ENCODE results near the gene ASPM.

Gene ASPM

DNA sequence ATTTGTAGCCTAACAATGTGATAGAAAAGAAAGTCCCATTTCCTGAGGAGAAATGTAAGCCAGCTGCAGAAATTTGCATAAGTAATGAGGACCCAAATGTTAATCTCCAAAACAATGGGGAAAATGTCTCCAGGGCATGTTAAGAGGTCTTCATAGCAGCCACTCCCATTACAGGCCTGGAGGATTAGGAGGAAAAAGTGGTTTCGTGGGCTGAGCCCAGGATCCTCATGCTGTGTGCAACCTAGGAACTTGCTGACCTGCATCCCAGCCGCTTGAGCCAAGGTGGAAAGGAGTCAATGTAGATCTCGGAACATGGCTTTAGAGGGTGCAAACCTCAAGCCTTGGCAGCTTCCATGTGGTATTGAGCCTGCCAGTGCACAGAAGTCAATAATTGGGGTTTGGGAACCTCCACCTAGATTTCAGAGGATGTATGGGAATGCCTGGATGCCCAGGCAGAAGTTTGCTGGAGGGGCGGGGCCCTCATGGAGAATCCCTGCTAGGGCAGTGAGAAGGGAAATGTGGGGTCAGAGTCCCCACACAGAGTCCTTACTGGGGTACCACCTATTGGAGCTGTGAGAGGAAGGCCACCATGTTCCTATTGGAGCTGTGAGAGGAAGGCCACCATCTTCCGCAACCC is 65.2 kb downstream of the ASPM start:
- no peak overlapping the region for H3K4me3 Mint-ChIP-seq
- no peak overlapping the region for H3K27ac Mint-ChIP-seq
- peaks cover 4 to 6% of the 10 kb centered on the region in 2 donors for H3K36me3 Mint-ChIP-seq

DNA sequence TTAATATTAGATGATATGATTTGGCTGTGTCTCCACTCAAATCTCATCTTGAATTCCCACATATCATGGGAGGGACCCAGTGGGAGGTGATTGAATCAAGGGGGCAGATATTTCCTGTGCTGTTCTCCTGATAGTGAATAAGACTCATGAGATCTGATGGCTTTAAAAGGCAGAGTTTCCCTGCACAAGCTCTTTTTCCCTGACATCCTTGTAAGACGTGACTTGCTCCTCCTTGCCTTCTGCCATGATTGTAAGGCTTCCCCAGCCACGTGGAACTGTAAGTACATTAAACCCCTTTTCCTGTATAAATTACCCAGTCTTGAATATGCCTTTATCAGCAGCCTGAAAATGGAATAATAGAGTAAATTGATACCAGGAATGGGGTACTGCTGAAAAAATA is 66.1 kb downstream of the ASPM start:
- ATAC-seq (replicated peaks), result no peak
- Mint-ChIP-seq H3K4me3 (no peak overlapping the region), H3K27ac (no peak overlapping the region), H3K9me3 (peaks cover 13 to 20% of the 10 kb centered on the region in 2 donors), H3K27me3 (no peaks in the 10 kb centered on the region), H3K36me3 (peaks cover 4 to 6% of the 10 kb centered on the region in 2 donors), H3K4me1 (no peaks in the 10 kb centered on the region)
- no peak for DNase-seq

More for the DNA sequence above, 65.2 kb downstream of the ASPM start:
- ATAC-seq (replicated peaks) (no peak), DNase-seq (no peak)
- H3K27me3 Mint-ChIP-seq, result no peaks in the 10 kb centered on the region
- peaks cover 13 to 17% of the 10 kb centered on the region in 2 donors for H3K9me3 Mint-ChIP-seq
- no peaks in the 10 kb centered on the region for H3K4me1 Mint-ChIP-seq

DNA sequence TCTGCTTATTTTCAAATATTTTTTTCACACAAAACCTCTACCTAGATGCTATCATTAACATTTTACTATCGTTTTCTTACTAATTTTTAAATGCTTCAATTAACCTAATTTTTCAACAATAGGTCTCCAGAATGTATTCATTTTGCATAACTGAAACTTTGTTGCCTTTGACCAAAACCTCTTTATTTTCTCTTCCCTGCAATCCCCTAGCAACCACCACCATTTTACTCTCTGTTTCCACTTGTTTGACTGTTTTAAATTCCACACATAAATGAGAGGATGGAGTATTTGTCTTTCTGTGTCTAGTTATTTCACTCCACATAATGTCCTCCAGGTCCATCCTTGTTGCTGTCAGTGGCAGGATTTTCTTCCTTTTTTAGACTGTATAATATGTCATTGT is 69.9 kb downstream of the ASPM start:
- peaks cover 8 to 19% of the 10 kb centered on the region in 2 donors for H3K9me3 Mint-ChIP-seq
- H3K36me3 Mint-ChIP-seq, result peaks cover 3 to 6% of the 10 kb centered on the region in 2 donors
- no peaks in the 10 kb centered on the region for H3K27me3 Mint-ChIP-seq
- DNase-seq, result no peak
- H3K27ac Mint-ChIP-seq, result no peak overlapping the region
- no peak overlapping the region for H3K4me3 Mint-ChIP-seq
- no peaks in the 10 kb centered on the region for H3K4me1 Mint-ChIP-seq
- ATAC-seq (replicated peaks), result no peak

DNA sequence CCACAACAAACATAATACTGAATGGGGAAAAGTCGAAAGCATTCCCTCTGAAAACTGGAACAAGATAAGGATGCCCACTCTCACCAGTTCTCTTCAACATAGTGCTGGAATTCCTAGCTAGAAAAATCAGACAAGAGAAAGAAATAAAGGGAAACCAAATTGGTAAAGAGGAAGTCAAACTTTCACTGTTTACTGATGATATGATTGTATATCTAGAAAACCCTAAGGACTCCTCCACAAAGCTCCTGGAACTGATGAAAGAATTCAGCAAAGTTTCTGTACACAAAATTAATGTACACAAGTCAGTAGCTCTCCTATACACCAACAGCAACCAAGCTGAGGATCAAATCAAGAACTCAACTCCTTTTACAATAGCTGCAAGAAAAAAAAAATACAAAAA is 72.5 kb downstream of the ASPM start:
- Mint-ChIP-seq H3K27me3 (no peaks in the 10 kb centered on the region), H3K36me3 (no peaks in the 10 kb centered on the region), H3K27ac (no peak overlapping the region), H3K9me3 (peaks cover 0 to 13% of the 10 kb centered on the region in 2 donors), H3K4me3 (no peak overlapping the region), H3K4me1 (no peaks in the 10 kb centered on the region)
- ATAC-seq (replicated peaks), result no peak
- DNase-seq, result no peak

DNA sequence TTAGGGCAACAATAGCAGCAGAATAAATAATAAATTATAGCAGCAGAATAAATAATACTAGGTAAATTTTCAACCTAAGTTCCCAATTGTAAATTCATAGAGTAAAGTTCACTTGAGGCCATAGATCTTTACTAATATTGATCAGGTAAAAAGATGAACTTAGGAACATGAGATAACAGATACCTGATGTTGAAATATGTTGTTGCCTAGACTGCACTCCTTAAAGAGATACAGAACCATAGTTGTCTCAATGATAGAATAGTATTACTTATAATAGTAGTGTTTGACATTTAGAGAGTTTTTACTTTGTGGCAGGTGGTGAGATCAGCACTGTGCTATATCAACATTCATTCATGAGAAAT is 79.0 kb downstream of the ASPM start:
- Mint-ChIP-seq H3K27me3 (no peaks in the 10 kb centered on the region), H3K9me3 (peaks cover 0 to 7% of the 10 kb centered on the region in 2 donors), H3K36me3 (no peaks in the 10 kb centered on the region), H3K27ac (no peak overlapping the region), H3K4me3 (no peak overlapping the region), H3K4me1 (no peaks in the 10 kb centered on the region)
- no peak for DNase-seq
- no peak for ATAC-seq (replicated peaks)

DNA sequence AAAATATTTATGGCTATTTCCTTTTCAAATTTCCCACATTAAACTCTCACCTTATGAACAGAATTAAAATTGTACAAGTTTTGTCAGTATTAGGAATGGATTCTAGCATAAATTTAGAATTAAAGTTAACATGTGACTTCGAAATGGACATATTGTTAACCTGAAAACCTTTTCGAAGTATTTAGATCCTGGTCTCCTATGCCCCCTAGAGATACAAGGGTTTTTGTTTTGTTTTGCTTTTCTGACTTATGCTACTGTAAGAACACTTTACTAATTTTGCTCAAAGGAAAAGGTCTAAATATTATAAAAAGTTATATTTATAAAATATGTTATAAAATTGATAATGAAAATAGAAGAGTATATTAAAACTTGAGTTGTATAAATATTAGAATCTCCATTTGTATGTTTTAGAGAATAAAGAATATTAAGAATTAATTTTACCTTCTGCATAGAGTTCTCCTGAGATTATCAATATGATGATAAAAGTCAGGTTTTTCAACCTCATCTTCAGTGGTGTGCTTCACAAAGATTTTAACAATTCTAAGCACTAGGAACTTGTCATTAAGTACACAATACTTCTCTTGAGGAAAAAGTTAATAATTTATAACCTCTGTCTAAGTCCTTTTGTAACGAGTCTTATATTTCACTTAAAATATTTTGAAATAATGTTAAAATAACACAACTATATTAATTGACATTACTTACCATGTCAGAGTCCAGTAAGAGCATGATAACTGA is 79.6 kb downstream of the ASPM start, which contains the start of gene F13B:
TSS of gene F13B (minus strand) at position 542 of the 738 bp plus-strand sequence. CDS start at position 505, 37 bp downstream.
- H3K4me3 Mint-ChIP-seq, result no peak within 1 kb of the TSS
- no peak for ATAC-seq (replicated peaks)
- H3K36me3 Mint-ChIP-seq, result no peaks in the 10 kb centered on the region
- no peaks in the 10 kb centered on the region for H3K27me3 Mint-ChIP-seq
- no peak for DNase-seq
- H3K4me1 Mint-ChIP-seq, result no peaks in the 10 kb centered on the region
- H3K9me3 Mint-ChIP-seq, result peaks cover 0 to 7% of the 10 kb centered on the region in 2 donors
- no peak within 1 kb of the TSS for H3K27ac Mint-ChIP-seq

DNA sequence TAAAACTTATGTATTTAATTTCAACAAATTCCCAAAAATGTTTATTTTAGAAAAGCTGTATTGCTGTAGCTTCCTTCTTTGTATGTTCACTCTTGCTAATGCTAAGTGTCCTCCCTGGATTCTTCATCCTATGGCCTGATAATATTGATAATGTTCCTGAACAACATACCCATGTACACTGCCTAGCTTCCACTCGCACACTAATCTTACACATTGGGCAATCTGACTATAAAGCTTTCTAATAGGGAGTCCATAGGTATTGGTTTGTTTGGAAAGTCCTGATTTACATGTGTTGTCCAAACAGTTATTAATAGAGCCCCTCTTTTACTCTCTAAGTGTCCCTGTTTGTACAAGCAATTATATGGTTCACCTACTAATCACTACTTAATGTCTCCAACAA is 80.2 kb downstream of the ASPM start:
- no peak overlapping the region for H3K27ac Mint-ChIP-seq
- no peak for ATAC-seq (replicated peaks)
- no peak for DNase-seq
- H3K4me1 Mint-ChIP-seq, result no peaks in the 10 kb centered on the region
- H3K9me3 Mint-ChIP-seq, result peaks cover 0 to 7% of the 10 kb centered on the region in 2 donors
- H3K27me3 Mint-ChIP-seq, result no peaks in the 10 kb centered on the region
- no peak overlapping the region for H3K4me3 Mint-ChIP-seq
- H3K36me3 Mint-ChIP-seq, result no peaks in the 10 kb centered on the region

DNA sequence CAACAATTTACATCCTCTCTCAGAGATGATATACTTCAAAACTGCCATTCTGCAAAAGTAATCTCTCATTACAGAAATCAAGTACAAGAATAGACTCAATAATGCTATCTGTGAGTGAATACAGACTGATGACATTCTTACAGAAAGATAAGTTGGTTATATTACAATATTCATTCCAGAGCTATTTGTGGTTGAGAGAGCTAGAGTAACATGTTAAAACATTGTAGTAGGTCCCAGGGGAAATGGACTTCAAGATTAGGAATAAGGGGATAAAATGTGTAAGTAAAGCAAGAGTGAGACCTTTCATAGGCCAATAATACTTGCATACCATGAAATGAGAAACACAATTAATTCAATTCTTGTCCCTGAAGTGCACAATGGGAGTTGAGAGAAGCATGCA is 80.9 kb downstream of the ASPM start:
- DNase-seq (no peak), ATAC-seq (replicated peaks) (no peak)
- Mint-ChIP-seq H3K27ac (no peak overlapping the region), H3K4me3 (no peak overlapping the region), H3K36me3 (no peaks in the 10 kb centered on the region), H3K4me1 (no peaks in the 10 kb centered on the region), H3K27me3 (no peaks in the 10 kb centered on the region), H3K9me3 (peaks cover 0 to 7% of the 10 kb centered on the region in 2 donors)

DNA sequence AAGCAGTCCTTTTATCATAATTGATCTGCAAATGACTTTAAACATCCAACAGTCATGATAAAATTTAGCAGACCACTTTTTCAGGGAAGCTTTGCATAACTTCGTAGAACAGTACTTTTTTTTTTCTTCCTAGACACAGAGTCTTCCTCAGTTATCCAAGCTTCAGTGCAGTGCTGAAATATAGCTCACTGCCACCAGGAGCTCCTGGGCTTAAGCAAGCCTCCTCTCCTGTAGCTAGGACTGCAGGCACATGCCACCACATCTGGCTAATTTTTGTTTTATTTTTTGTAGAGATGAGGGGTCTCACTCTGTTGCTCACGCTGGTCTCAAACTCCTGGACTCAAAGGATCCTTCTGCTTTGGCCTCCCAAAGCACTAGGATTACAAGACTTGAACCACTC is 83.3 kb downstream of the ASPM start:
- DNase-seq (no peak), ATAC-seq (replicated peaks) (no peak)
- H3K27me3 Mint-ChIP-seq, result peaks cover 0 to 8% of the 10 kb centered on the region in 2 donors
- H3K9me3 Mint-ChIP-seq, result no peaks in the 10 kb centered on the region
- H3K36me3 Mint-ChIP-seq, result no peaks in the 10 kb centered on the region
- no peak overlapping the region for H3K4me3 Mint-ChIP-seq
- no peak overlapping the region for H3K27ac Mint-ChIP-seq
- no peaks in the 10 kb centered on the region for H3K4me1 Mint-ChIP-seq

DNA sequence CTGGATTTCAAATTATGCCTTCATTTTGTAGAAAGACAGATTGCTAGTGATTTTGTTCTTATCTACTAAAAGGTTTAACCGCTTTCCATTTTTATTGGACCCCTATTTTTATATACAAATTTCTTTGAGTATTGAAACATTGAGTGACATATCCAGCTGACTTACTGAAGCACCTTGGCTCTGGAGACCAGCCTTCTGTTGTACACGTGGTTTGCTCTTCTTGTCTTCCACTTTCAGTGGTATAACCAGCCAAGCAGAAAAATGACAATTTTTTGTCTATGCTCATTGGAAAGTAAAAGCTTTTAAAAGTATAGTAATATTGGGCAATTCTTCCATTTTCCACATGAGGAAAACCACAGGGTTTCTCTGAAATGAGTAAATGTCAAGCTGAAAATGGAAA is 83.8 kb downstream of the ASPM start:
- H3K36me3 Mint-ChIP-seq, result no peaks in the 10 kb centered on the region
- no peaks in the 10 kb centered on the region for H3K9me3 Mint-ChIP-seq
- no peak overlapping the region for H3K27ac Mint-ChIP-seq
- no peak for DNase-seq
- peak; percentile 46 to 72 for ATAC-seq (replicated peaks)
- no peaks in the 10 kb centered on the region for H3K4me1 Mint-ChIP-seq
- peaks cover 0 to 10% of the 10 kb centered on the region in 2 donors for H3K27me3 Mint-ChIP-seq
- H3K4me3 Mint-ChIP-seq, result no peak overlapping the region

DNA sequence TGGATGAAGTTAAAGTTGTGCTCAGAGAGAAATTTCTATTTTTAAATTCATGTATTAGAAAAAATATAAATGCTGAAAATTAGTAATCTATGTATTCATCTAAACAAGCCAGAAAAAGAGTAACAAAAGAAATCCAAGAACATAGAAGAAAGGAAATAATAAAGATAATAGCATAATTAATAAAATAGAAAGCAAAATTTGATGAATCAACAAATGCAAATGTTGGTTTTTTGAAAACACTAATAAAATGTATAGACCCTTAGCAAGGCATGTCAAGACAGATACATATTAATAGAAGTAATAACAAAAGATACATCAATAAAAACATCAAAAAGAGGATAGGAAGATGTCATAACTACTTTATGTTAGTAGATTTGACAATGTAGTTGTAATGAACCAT is 97.4 kb downstream of the ASPM start:
- DNase-seq, result no peak
- Mint-ChIP-seq H3K4me1 (no peaks in the 10 kb centered on the region), H3K27ac (no peak overlapping the region), H3K9me3 (peaks cover 0 to 13% of the 10 kb centered on the region in 2 donors), H3K4me3 (no peak overlapping the region), H3K36me3 (no peaks in the 10 kb centered on the region), H3K27me3 (no peaks in the 10 kb centered on the region)
- no peak for ATAC-seq (replicated peaks)

DNA sequence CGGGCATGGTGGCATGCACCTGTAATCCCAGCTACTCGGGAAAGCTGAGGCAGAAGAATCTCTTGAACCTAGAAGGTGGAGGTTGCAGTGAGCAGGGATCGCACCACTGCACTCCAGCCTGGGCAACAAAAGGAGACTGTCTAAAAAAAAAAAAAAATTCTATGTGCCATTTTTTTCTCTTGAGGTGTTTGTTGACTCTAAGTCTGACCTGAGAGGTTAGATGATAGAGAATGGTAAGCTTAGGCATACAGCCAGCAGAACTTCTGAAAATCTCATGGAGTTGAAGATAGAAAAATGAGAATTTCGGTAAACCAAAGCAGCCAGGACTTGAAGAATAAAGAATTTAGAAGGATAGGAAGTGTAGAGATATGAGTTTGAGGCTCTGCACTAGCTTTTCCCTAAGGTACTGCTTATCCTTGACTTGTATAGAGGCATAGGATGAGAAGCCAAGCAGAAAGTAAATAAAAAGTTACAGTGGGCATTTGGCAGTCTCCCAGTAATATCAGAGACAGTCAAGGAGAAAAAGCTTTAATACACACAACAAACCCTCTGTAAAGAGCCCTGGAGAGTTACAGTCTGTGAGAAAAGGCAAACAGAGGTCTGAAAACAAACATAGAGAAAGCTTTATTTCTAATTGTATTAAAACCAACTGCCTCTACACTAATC is 103.7 kb downstream of the ASPM start:
- H3K27me3 Mint-ChIP-seq, result no peaks in the 10 kb centered on the region
- DNase-seq (no peak), ATAC-seq (replicated peaks) (no peak)
- peaks cover 0 to 11% of the 10 kb centered on the region in 2 donors for H3K9me3 Mint-ChIP-seq
- no peaks in the 10 kb centered on the region for H3K36me3 Mint-ChIP-seq
- no peak overlapping the region for H3K4me3 Mint-ChIP-seq
- no peak overlapping the region for H3K27ac Mint-ChIP-seq
- no peaks in the 10 kb centered on the region for H3K4me1 Mint-ChIP-seq

DNA sequence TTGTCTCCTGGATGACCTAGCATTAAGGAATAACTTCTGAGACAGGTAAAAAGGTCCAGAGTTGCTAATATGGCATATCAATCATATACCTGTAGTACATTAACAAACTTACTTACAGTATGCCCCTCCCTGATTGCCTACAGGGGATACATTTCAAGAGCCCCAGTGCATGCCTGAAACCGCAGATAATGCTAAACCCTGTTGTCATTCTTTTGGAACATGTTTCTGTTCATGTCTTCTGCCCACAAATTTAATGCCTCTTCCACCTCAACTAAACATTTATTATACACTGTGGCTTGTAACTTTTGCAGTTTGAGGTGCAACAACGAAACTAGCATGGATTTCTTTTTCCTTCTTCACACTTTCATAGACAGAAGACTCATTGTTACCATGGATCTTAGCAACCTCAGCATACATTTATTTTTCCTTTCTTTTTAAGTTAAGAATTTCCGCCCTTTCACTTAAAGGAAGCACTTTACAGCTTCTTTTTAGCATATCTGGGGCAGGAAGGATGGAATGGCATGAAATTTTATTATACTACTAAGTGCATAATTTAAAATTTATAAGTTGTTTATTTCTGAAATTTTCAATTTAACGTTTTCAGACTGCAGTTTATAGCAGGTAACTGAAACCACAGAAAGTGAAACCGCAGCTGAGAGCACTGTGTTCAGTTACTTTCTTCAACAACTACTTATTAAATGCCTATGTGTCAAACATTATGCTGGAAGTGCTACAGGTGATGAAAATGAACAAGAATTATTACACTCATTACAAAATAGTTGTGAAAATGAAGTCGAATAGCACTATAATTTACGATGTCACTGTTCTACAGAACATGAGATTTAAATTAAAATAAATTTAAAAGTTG is 104.7 kb downstream of the ASPM start:
- Mint-ChIP-seq H3K4me1 (no peaks in the 10 kb centered on the region), H3K27ac (no peak overlapping the region)
- no peak for ATAC-seq (replicated peaks)

DNA sequence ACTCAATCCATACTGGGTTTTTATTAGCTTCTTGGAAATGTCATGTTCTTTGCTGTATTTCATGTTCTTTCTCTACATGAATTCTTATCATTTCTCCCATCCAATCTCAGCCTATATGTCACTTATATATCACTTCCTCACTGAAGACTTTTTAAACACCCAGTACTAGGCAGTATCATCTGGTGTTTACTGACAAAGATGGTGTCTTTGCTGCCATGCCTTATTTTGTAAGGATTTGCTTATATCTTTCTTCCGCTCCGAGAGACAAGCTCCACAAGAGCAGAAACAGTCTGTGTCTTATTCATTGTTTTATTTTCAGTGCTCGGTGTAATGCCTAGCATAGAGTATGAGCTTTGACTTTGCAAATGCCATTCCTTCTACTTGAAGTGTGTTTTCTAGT is 109.6 kb downstream of the ASPM start:
- no peak overlapping the region for H3K27ac Mint-ChIP-seq
- ATAC-seq (replicated peaks) (no peak), DNase-seq (no peak)
- H3K4me1 Mint-ChIP-seq, result no peaks in the 10 kb centered on the region
- no peak overlapping the region for H3K4me3 Mint-ChIP-seq
- no peaks in the 10 kb centered on the region for H3K27me3 Mint-ChIP-seq
- H3K36me3 Mint-ChIP-seq, result no peaks in the 10 kb centered on the region
- no peaks in the 10 kb centered on the region for H3K9me3 Mint-ChIP-seq

More for the DNA sequence above, 104.7 kb downstream of the ASPM start:
- no peak for DNase-seq
- Mint-ChIP-seq H3K36me3 (no peaks in the 10 kb centered on the region), H3K27me3 (no peaks in the 10 kb centered on the region), H3K9me3 (peaks cover 0 to 6% of the 10 kb centered on the region in 2 donors), H3K4me3 (no peak overlapping the region)
